GM19468 (cell line): ENCODE results near the gene PTGER4.

ENCODE experiments used
- ATAC-seq: cut with Tn5 transposase; IDR thresholded peaks from one replicate; pipeline ENCODE4 v1.9.1; 2021; ENCODE audit warnings: mild to moderate bottlenecking, moderate library complexity, moderate number of reproducible peaks; ENCODE audit not compliant: unreplicated experiment; ENCODE audit errors: extremely low read depth

PTGER4 gene

DNA sequence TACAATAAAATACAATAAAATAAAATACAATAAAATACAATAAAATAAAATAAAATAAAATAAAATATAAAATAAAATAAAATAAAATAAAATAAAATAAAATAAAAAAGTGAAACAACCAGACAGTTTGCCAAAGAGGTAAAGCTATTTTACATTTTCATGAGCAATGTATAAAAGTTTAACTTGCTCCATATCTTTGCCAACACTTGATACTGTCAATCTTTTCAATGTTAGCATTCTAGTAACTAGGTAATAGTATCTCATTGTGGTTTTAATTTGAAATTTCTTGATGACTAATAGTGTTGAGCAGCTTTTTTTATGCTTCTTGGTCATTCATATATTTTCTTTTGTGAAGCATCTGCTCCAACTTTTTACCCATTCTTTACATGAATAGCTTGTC, 58.8 kb downstream of the PTGER4 start:
- no peak for ATAC-seq
